Activated naive CD4-positive, alpha-beta T cell treated with anti-CD3 and anti-CD28 coated beads, Interleukin-2, amount 50 U/mL, for 72 hours (primary cell): Measurements from ENCODE around the gene CAMK1D. TPM values are rescaled to one million over a fixed set of nuclear protein-coding genes. Genes with fewer than 3 reads are reported as not detected.
A peak's percentile ranks its signal among the peaks of the same experiment; 100 is the strongest.

Experiments used
- ATAC-seq, 2 donors: fragments of 150-1000 bp; cut with Tn5 transposase; 2 replicates each; pipeline ENCODE4 v1.10.0; 2021; ENCODE audit warnings: mild to moderate bottlenecking in 2 of 2, moderate library complexity in 2 of 2
- DNase-seq, 2 donors: peaks; one replicate each; pipeline ENCODE4 v3.0.0; 2021 to 2022; ENCODE audit warnings: low spot score in 2 of 2
- H3K27ac Mint-ChIP-seq, 2 donors: one replicate each; pipeline ENCODE4 v1.8.0; 2022; ENCODE audit warnings: mild to moderate bottlenecking in 2 of 2, mixed read lengths in 2 of 2
- H3K36me3 Mint-ChIP-seq, 2 donors: one replicate each; pipeline ENCODE4 v1.8.0; 2022; ENCODE audit warnings: mixed read lengths in 2 of 2
- H3K9me3 Mint-ChIP-seq, 2 donors: one replicate each; pipeline ENCODE4 v1.8.0; 2022; ENCODE audit warnings: mixed read lengths in 2 of 2
- total RNA-seq, 2 donors: library from RNA; stranded (reverse); gene quantifications; one replicate each; pipeline ENCODE4 v1.2.3, GENCODE V29; 2022

The CAMK1D gene
- total RNA-seq, 2 donors from 2014 or later, result 1.1 to 13.0 TPM

- DNase-seq (no peak), ATAC-seq (peak in 1 of 2 donors; percentile 69)
- Mint-ChIP-seq H3K9me3 (no peaks in the 10 kb centered on the region), H3K27ac (peak overlapping the region in 1 of 2 donors; percentile 11), H3K36me3 (peaks cover 0 to 5% of the 10 kb centered on the region in 2 donors)
Measured at GRCh38 chr10:12780634-12781601, 431.6 kb downstream of the CAMK1D start.

- Mint-ChIP-seq H3K27ac (no peak overlapping the region), H3K36me3 (peaks cover 0 to 5% of the 10 kb centered on the region in 2 donors), H3K9me3 (no peaks in the 10 kb centered on the region)
- no peak for ATAC-seq
- no peak for DNase-seq
Measured at GRCh38 chr10:12781976-12782375, 432.6 kb downstream of the CAMK1D start.

- peak overlapping the region in 1 of 2 donors; percentile 29 for H3K27ac Mint-ChIP-seq
- peaks cover 0 to 5% of the 10 kb centered on the region in 2 donors for H3K36me3 Mint-ChIP-seq
- no peaks in the 10 kb centered on the region for H3K9me3 Mint-ChIP-seq
- ATAC-seq (peak in 1 of 2 donors; percentile 51), DNase-seq (peak in 1 of 2 donors; percentile 50)
Measured at GRCh38 chr10:12782537-12782936, 433.2 kb downstream of the CAMK1D start.

- H3K27ac Mint-ChIP-seq, result no peak overlapping the region
- H3K36me3 Mint-ChIP-seq, result peaks cover 0 to 5% of the 10 kb centered on the region in 2 donors
- no peaks in the 10 kb centered on the region for H3K9me3 Mint-ChIP-seq
- DNase-seq (no peak), ATAC-seq (no peak)
Measured at GRCh38 chr10:12783293-12783692, 433.9 kb downstream of the CAMK1D start.

GRCh38 chr10:12784646-12785045, 435.3 kb downstream of the CAMK1D start:
- no peak for ATAC-seq
- peaks cover 0 to 9% of the 10 kb centered on the region in 2 donors for H3K36me3 Mint-ChIP-seq
- no peaks in the 10 kb centered on the region for H3K9me3 Mint-ChIP-seq
- no peak for DNase-seq
- H3K27ac Mint-ChIP-seq, result no peak overlapping the region

- no peak overlapping the region for H3K27ac Mint-ChIP-seq
- no peaks in the 10 kb centered on the region for H3K9me3 Mint-ChIP-seq
- no peak for ATAC-seq
- peaks cover 1 to 12% of the 10 kb centered on the region in 2 donors for H3K36me3 Mint-ChIP-seq
- no peak for DNase-seq
Measured at GRCh38 chr10:12785415-12785831, 436.1 kb downstream of the CAMK1D start.

- Mint-ChIP-seq H3K27ac (no peak overlapping the region), H3K36me3 (peaks cover 5 to 19% of the 10 kb centered on the region in 2 donors), H3K9me3 (no peaks in the 10 kb centered on the region)
- DNase-seq (no peak), ATAC-seq (no peak)
Measured at GRCh38 chr10:12787297-12787696, 437.9 kb downstream of the CAMK1D start.

- peaks cover 5 to 19% of the 10 kb centered on the region in 2 donors for H3K36me3 Mint-ChIP-seq
- H3K9me3 Mint-ChIP-seq, result no peaks in the 10 kb centered on the region
- ATAC-seq (no peak), DNase-seq (no peak)
- no peak overlapping the region for H3K27ac Mint-ChIP-seq
Measured at GRCh38 chr10:12788277-12788676, 438.9 kb downstream of the CAMK1D start.

- ATAC-seq, result no peak
- Mint-ChIP-seq H3K36me3 (peaks cover 5 to 26% of the 10 kb centered on the region in 2 donors), H3K27ac (no peak overlapping the region), H3K9me3 (no peaks in the 10 kb centered on the region)
- no peak for DNase-seq
Measured at GRCh38 chr10:12790270-12790669, 440.9 kb downstream of the CAMK1D start.

GRCh38 chr10:12791728-12792127, 442.4 kb downstream of the CAMK1D start:
- ATAC-seq (no peak), DNase-seq (no peak)
- peaks cover 5 to 26% of the 10 kb centered on the region in 2 donors for H3K36me3 Mint-ChIP-seq
- H3K9me3 Mint-ChIP-seq, result no peaks in the 10 kb centered on the region
- no peak overlapping the region for H3K27ac Mint-ChIP-seq

- Mint-ChIP-seq H3K27ac (no peak overlapping the region), H3K9me3 (no peaks in the 10 kb centered on the region), H3K36me3 (peaks cover 5 to 26% of the 10 kb centered on the region in 2 donors)
- DNase-seq (no peak), ATAC-seq (no peak)
Measured at GRCh38 chr10:12792889-12793556, 443.7 kb downstream of the CAMK1D start.

- ATAC-seq (no peak), DNase-seq (no peak)
- Mint-ChIP-seq H3K27ac (no peak overlapping the region), H3K9me3 (no peaks in the 10 kb centered on the region), H3K36me3 (peaks cover 3 to 17% of the 10 kb centered on the region in 2 donors)
Measured at GRCh38 chr10:12795315-12796110, 446.2 kb downstream of the CAMK1D start.

- Mint-ChIP-seq H3K27ac (no peak overlapping the region), H3K9me3 (no peaks in the 10 kb centered on the region), H3K36me3 (peaks cover 0 to 7% of the 10 kb centered on the region in 2 donors)
- ATAC-seq, result no peak
- DNase-seq, result no peak
Measured at GRCh38 chr10:12796401-12797160, 447.2 kb downstream of the CAMK1D start.

- Mint-ChIP-seq H3K36me3 (peaks cover 0 to 6% of the 10 kb centered on the region in 2 donors), H3K9me3 (no peaks in the 10 kb centered on the region), H3K27ac (no peak overlapping the region)
- ATAC-seq (no peak), DNase-seq (no peak)
Measured at GRCh38 chr10:12797471-12798262, 448.3 kb downstream of the CAMK1D start.

GRCh38 chr10:12799144-12799543, 449.8 kb downstream of the CAMK1D start:
- DNase-seq, result no peak
- no peak for ATAC-seq
- Mint-ChIP-seq H3K36me3 (peaks cover 0 to under 1% of the 10 kb centered on the region in 2 donors), H3K27ac (no peak overlapping the region), H3K9me3 (no peaks in the 10 kb centered on the region)
